NCI-H2227 (cell line): Measurements from ENCODE around the gene SSMEM1.
A peak's percentile ranks its signal among the peaks of the same experiment; 100 is the strongest.
"Not testable (repeated sequence)": the region's sequence is repeated elsewhere in the genome, so short reads cannot be mapped to it uniquely, and the experiment has no call there.

Experiments
- DNase-seq: peaks from one replicate; lab custom pipeline; 2025; ENCODE audit not compliant: unreplicated experiment; lab: John Stamatoyannopoulos, UW

Gene SSMEM1

GRCh38 chr7:130207642-130208041, at the start of gene SSMEM1:
Gene SSMEM1 (plus strand): TSS chr7:130207860. CDS start chr7:130207911, 51 bp downstream.
- no peak for DNase-seq

- no peak for DNase-seq
These were observed 47.6 kb upstream of the SSMEM1 start for GRCh38 chr7:130160023-130160422.

DNA sequence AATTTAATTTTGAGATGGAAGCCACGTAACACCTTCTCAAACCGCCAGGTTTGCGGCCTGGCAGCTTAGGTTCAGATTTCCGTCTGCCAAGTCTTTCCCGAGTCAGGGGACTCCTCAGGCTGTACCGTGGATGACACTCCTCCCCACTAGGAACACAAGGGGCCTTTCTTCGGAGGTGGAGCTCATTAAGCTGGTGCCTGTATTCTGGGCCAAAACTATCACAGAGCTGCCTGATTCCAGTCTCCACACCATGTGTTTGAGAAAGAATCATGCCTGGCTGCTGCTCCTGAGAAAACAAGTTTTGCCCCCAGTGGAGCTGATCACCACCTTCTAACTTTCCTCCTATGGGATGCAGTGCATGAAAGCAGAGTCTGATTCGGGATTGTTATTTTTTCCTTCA, 47.2 kb upstream of the SSMEM1 start:
- DNase-seq, result no peak

DNA sequence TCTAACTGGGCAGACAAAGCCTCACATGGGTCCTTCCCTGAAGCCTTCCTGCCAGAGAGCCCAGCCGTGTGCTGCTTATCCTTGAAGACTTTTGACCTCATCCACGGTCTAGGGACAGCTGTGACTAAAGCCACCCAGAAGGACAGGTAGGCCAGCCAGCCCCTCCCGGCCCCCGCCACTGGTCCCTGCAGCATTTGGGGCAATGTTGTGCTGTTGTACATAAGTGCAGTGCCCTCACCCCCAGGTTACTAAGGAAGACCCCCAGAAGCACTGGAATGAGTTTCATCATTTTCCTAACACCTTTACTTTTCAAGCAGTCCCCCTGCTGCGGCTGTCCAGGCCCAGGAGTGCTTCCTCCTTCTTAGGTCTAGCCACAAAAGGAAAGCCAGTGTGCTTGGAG, 45.5 kb upstream of the SSMEM1 start:
- no peak for DNase-seq

GRCh38 chr7:130174237-130174959, 33.3 kb upstream of the SSMEM1 start:
- DNase-seq, result no peak

- no peak for DNase-seq
These were observed 29.4 kb upstream of the SSMEM1 start for GRCh38 chr7:130178251-130178650.

- DNase-seq, result no peak
These were observed 28.0 kb upstream of the SSMEM1 start for GRCh38 chr7:130179631-130180030.

DNA sequence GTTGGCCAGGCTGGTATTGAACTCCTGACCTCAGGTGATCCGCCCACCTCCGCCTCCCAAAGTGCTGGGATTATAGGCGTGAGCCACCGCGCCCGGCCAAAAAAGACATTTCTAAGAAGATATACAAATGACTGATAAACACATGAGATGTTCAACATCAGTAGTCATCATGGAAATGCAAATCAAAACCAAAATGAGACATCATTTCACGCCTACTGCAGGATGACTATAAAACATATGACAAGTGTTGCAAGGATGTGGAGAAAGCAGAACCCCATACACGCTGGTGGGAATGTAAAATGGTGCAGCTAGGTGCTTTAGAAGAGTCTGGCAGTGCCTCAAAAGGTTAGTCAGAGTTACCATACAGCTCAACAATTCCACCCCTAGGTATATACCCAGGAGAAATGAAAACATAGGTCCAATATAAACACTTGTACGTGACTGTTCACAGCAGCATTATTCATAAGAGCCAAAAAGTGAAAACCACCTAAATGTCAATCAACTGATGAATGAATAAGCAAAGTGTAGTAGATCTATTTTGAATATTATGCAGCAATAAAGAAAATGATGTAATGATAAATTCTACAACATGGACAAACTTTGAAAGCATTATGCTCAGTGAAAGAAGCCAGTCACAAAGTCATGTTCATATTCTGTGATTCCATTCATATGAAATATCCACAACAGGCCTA, 26.9 kb upstream of the SSMEM1 start:
- DNase-seq, result no peak

DNA sequence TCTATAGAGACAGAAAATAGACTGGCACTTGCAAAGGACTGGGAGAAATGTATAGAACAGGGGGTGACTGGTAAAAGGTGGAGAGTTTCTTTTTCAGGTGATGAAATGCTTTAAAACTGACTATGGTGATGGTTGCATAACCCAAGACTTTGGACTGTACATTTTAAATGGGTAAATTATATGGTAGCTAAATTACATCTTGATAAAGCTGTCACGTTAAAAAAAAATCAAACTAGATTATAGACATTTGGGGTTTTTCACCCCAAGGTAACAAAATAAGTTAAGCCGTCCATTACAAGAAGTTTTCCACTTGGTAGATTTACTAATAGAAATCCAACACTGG, 26.4 kb upstream of the SSMEM1 start:
- DNase-seq, result no peak

DNA sequence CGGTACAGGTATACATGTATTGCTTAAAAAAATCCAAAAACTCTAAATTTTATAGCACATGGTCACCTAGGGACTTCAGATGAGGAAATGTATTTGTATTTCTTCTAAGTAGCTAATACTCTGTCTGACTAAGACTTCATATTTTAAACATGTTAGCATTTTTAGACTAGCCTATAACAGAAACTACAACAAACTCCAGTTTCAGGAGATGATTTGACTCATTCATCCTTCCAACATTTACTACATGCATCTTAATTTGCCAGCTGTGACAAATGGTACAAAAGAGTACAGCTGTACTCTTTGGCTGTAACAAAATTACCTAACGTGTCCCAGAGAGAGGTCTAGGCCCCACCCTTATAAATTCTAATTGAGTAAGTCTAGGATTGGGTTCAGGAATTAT, 24.7 kb upstream of the SSMEM1 start:
- DNase-seq, result no peak

- DNase-seq, result not testable (repeated sequence)
These were observed 23.3 kb upstream of the SSMEM1 start for GRCh38 chr7:130184349-130184748.

GRCh38 chr7:130187360-130187759, 20.3 kb upstream of the SSMEM1 start:
- DNase-seq, result no peak

- no peak for DNase-seq
These were observed 18.3 kb upstream of the SSMEM1 start for GRCh38 chr7:130189343-130189742.

- DNase-seq, result no peak
These were observed 15.9 kb upstream of the SSMEM1 start for GRCh38 chr7:130191791-130192190.

DNA sequence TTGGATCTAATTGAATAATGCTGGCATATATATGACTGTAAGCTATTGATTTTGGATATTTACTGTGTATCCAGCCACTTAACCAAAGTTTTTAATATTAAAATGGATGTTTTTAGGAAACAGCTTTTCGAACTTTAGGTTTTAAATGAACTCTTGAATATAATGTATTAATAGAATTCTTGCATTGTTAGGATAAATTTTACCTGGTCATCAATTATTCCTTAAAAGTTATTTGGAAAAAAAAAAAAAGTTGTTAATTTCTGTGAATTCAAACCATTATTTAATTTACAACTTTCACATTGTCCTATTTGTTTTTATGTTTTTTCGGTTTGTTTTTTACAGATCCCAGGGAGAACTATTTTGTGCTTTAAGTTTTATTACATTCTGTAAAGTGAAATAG, 12.3 kb upstream of the SSMEM1 start:
- no peak for DNase-seq

GRCh38 chr7:130196476-130196875, 11.2 kb upstream of the SSMEM1 start:
- peak; percentile 15 for DNase-seq

DNA sequence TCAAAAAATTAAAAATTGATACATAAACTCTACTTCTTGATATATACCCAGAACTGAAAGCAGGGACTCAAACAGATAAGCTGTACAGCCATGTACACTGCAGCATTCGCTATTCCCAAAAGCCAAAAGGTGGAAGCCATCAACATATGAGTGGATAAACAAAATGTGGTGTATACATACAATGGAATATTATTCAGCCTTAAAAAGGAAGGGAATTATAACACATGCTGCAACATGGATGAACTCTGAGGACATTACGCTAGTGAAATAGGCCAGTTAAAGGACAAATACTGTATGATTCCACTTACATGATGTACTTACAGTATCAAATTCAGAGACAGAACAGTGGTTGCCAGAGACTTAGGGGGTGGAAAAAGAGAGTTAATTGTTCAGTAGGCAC, 10.6 kb upstream of the SSMEM1 start:
- DNase-seq, result no peak

DNA sequence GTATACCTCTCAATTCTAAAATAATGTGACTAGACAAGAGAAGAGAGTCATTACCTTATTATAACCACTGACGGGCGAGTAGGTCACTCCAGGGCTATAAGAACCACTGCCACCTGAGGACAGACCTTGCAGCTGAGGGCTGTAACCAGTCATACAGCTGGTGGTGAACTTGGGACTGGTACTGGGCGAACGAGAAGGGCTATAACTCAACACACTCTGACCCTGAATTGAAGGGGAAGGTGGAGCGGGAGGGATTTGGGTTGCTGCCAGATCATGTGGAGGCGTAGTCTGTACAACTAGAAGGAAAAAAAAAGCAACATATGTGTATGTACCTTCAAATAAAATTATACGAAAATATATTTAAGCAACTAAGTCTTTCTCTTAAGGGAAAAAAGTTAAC, 5.9 kb upstream of the SSMEM1 start:
- peak; percentile 81 for DNase-seq

GRCh38 chr7:130205084-130205947, 2.3 kb upstream of the SSMEM1 start, which contains the start of gene TMEM209:
Gene TMEM209 (minus strand): TSS chr7:130205406. CDS start chr7:130205375, 31 bp downstream.
- DNase-seq, result peak; percentile 100

DNA sequence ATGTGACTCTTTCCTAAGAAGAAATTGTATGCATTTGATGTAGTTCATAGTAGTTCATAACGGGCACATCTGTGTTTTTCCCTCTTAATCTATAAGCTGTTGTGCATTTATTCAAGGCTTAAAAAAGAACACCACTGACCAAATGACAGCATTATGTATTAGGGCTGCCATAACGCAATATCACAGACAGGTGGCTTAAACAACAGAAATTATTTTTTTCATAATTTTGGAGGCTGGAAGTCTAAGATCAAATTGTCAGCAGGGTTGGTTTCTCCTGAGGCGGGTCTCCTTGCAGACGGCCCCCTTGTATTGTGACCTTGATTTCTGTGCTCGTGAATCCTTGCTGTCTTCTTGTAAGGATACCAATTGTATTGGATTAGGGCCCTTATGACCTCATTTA, 627 bp upstream of the SSMEM1 start:
- no peak for DNase-seq

DNA sequence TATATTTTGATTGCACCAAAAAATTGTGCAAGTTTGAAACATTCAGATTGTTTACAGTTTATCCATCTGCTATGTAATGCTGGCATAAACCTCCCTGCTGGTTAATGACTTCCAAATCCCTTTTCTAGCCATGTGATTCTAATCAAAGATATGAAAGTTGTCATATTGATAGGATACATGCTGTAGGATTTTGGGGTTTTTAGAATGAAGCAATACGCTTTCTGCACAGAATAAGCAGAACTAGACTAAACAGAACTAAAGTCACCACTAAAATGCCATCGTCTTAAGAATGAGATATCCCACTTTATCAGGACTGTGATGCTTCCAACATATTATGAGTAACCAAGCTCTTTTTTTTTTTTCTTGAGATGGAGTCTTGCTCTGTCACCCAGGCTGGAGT, 856 bp downstream of the SSMEM1 start:
- no peak for DNase-seq
